ENCODE data around the gene UNC13A. TPM values are rescaled to one million over a fixed set of nuclear protein-coding genes. Genes with fewer than 3 reads are reported as not detected.

The UNC13A gene
- total RNA-seq, 1 donor from 2014 or later = 0.70 TPM

- DNase-seq (ENCODE audit: extremely low read depth, low read depth, low spot score) = no peak
Measured at GRCh38 chr19:17711851-17712250, 23.7 kb upstream of the UNC13A start.

GRCh38 chr19:17706750-17707181 is 18.6 kb upstream of the UNC13A start:
- DNase-seq (ENCODE audit: extremely low read depth, low read depth, low spot score) = no peak

GRCh38 chr19:17703824-17704463 is 15.8 kb upstream of the UNC13A start:
- peak; percentile 52 for DNase-seq (ENCODE audit: extremely low read depth, low read depth, low spot score)

GRCh38 chr19:17695198-17695597 is 7.0 kb upstream of the UNC13A start:
- no peak for DNase-seq (ENCODE audit: extremely low read depth, low read depth, low spot score)

GRCh38 chr19:17692566-17692965 is 4.4 kb upstream of the UNC13A start:
- no peak for DNase-seq (ENCODE audit: extremely low read depth, low read depth, low spot score)

- DNase-seq (ENCODE audit: extremely low read depth, low read depth, low spot score) = no peak
Measured at GRCh38 chr19:17688853-17689595, 870 bp upstream of the UNC13A start.

- no peak for DNase-seq (ENCODE audit: extremely low read depth, low read depth, low spot score)
Measured at GRCh38 chr19:17687141-17687856, 855 bp downstream of the UNC13A start.

- DNase-seq (ENCODE audit: extremely low read depth, low read depth, low spot score) = no peak
Measured at GRCh38 chr19:17686592-17687024, 1.5 kb downstream of the UNC13A start.

GRCh38 chr19:17686023-17686521 is 2.1 kb downstream of the UNC13A start:
- no peak for DNase-seq (ENCODE audit: extremely low read depth, low read depth, low spot score)

GRCh38 chr19:17685451-17686022 is 2.6 kb downstream of the UNC13A start:
- no peak for DNase-seq (ENCODE audit: extremely low read depth, low read depth, low spot score)

GRCh38 chr19:17684256-17684655 is 3.9 kb downstream of the UNC13A start:
- no peak for DNase-seq (ENCODE audit: extremely low read depth, low read depth, low spot score)

GRCh38 chr19:17683078-17683477 is 5.1 kb downstream of the UNC13A start:
- DNase-seq (ENCODE audit: extremely low read depth, low read depth, low spot score) = no peak

GRCh38 chr19:17682273-17682672 is 5.9 kb downstream of the UNC13A start:
- DNase-seq (ENCODE audit: extremely low read depth, low read depth, low spot score) = no peak

- no peak for DNase-seq (ENCODE audit: extremely low read depth, low read depth, low spot score)
Measured at GRCh38 chr19:17681505-17682125, 6.5 kb downstream of the UNC13A start.

- DNase-seq (ENCODE audit: extremely low read depth, low read depth, low spot score) = no peak
Measured at GRCh38 chr19:17680230-17680722, 7.9 kb downstream of the UNC13A start.

- DNase-seq (ENCODE audit: extremely low read depth, low read depth, low spot score) = no peak
Measured at GRCh38 chr19:17679526-17680229, 8.5 kb downstream of the UNC13A start.

- no peak for DNase-seq (ENCODE audit: extremely low read depth, low read depth, low spot score)
Measured at GRCh38 chr19:17678836-17679235, 9.3 kb downstream of the UNC13A start.

GRCh38 chr19:17677002-17677401 is 11.2 kb downstream of the UNC13A start:
- no peak for DNase-seq (ENCODE audit: extremely low read depth, low read depth, low spot score)

- DNase-seq (ENCODE audit: extremely low read depth, low read depth, low spot score) = no peak
Measured at GRCh38 chr19:17676295-17676694, 11.9 kb downstream of the UNC13A start.
